Measurements from ENCODE around the gene TRIM24. TPM values are rescaled to one million over a fixed set of nuclear protein-coding genes. Genes with fewer than 3 reads are reported as not detected.

The TRIM24 gene
- polyA plus RNA-seq, 1 of the 3 experiments (the other 2 are of a cell fraction), result 5.3 TPM

DNA sequence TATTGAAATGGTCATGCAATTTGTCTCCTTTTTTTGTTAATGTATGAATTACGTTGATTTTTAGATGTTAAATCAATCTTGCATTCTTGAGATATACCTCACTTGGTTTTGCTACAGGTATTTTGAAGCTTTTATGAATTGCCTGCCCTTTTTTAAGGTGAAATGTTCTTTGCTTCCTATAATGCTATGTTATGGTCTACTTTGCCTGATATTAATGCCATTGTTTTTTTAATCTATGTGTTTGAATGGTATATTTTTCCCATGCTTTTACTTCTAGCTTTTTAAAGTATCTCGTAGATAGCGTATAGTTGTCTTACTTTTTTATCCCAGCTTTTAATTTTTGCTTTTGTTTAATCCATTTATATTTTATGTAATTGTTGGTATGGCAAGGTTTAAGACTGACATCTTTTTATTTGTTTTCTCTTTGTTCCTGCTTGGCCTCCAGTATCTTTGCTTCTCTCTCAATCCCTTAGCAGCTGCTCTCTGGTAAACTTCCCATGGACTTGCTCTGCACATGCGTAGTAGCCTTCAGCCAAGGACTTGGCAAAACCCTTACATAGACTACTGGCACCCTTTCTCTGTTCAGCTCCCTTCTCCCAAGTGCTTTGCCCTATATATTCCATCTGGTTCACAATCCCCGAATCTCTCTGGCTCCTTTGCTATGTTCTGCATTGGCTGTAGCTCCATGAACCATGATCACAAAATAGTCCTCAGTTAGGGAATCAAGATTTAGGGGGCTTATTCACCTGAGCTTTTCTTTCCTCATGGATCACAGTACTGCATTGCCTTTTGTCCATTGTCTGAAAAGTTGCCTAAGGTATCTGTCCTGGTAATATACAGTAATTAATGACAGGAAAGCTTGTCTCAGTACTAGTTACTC lies 8.4 kb downstream of the TRIM24 start:
- no peaks in the 10 kb centered on the region for H3K9me2 ChIP-seq
- peaks cover 0 to 6% of the 10 kb centered on the region in 2 experiments for H3K36me3 ChIP-seq (replicated peaks in 1 of 2; ENCODE audit: control insufficient read depth in 1 of 2, insufficient read depth in 2 of 2, low read length in 1 of 2)
- no peak overlapping the region for H3K4me2 ChIP-seq
- H3K27ac ChIP-seq (ENCODE audit: low read depth in 2 of 2, low read length in 1 of 2), result no peak overlapping the region; a peak in 1 of 4 replicates
- ChIA-PET CTCF (interaction anchor here (0.9 to 1.9 kb wide), 5 partner anchors 9 to 307 kb away, joined by 3 to 11 read pairs (median 4); no protein-coding TSS in a partner anchor), POLR2A (interaction anchor here (0.8 kb wide), 1 partner anchor 9 kb away, joined by 4 read pairs; the partner anchor contains the start of gene TRIM24)
- H3K9me3 ChIP-seq, result no peaks in the 10 kb centered on the region
- peaks cover 99% of the 10 kb centered on the region for H3K79me2 ChIP-seq (ENCODE audit: insufficient read depth)
- TF ChIP-seq, protein P1, sequence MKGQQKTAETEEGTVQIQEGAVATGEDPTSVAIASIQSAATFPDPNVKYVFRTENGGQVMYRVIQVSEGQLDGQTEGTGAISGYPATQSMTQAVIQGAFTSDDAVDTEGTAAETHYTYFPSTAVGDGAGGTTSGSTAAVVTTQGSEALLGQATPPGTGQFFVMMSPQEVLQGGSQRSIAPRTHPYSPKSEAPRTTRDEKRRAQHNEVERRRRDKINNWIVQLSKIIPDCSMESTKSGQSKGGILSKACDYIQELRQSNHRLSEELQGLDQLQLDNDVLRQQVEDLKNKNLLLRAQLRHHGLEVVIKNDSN (IDR thresholded peaks at IDR 0.05; ENCODE audit: borderline replicate concordance, low read depth), result no peak
- TF ChIP-seq RAD21 (IDR thresholded peaks at IDR 0.05; ENCODE audit: low read length) (no peak), RFX5 (IDR thresholded peaks at IDR 0.05; ENCODE audit: low read length) (no peak), GABPA (IDR thresholded peaks at IDR 0.05; ENCODE audit: low read depth) (no peak), SIN3A (IDR thresholded peaks at IDR 0.05; ENCODE audit: borderline replicate concordance, low read depth, low read length) (no peak), FOXJ3 (CRISPR knock-in tag; IDR thresholded peaks at IDR 0.05) (no peak), MEF2A (IDR thresholded peaks at IDR 0.05; ENCODE audit: borderline replicate concordance, low read depth) (no peak), EZH2phosphoT487 (IDR thresholded peaks at IDR 0.05; ENCODE audit: borderline replicate concordance, low read depth) (no peak), FOXM1 (IDR thresholded peaks at IDR 0.05; ENCODE audit: low read depth) (no peak), TEAD4 (IDR thresholded peaks at IDR 0.05; ENCODE audit: borderline replicate concordance, insufficient read depth) (no peak), NFIC (IDR thresholded peaks at IDR 0.05; ENCODE audit: borderline replicate concordance) (no peak), SMC3 (IDR thresholded peaks at IDR 0.05; ENCODE audit: low read depth, low read length) (no peak)
- TF ChIP-seq, protein P2, sequence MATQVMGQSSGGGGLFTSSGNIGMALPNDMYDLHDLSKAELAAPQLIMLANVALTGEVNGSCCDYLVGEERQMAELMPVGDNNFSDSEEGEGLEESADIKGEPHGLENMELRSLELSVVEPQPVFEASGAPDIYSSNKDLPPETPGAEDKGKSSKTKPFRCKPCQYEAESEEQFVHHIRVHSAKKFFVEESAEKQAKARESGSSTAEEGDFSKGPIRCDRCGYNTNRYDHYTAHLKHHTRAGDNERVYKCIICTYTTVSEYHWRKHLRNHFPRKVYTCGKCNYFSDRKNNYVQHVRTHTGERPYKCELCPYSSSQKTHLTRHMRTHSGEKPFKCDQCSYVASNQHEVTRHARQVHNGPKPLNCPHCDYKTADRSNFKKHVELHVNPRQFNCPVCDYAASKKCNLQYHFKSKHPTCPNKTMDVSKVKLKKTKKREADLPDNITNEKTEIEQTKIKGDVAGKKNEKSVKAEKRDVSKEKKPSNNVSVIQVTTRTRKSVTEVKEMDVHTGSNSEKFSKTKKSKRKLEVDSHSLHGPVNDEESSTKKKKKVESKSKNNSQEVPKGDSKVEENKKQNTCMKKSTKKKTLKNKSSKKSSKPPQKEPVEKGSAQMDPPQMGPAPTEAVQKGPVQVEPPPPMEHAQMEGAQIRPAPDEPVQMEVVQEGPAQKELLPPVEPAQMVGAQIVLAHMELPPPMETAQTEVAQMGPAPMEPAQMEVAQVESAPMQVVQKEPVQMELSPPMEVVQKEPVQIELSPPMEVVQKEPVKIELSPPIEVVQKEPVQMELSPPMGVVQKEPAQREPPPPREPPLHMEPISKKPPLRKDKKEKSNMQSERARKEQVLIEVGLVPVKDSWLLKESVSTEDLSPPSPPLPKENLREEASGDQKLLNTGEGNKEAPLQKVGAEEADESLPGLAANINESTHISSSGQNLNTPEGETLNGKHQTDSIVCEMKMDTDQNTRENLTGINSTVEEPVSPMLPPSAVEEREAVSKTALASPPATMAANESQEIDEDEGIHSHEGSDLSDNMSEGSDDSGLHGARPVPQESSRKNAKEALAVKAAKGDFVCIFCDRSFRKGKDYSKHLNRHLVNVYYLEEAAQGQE (IDR thresholded peaks at IDR 0.05; ENCODE audit: low read depth, low read length), result no peak
- TF ChIP-seq, protein P3, sequence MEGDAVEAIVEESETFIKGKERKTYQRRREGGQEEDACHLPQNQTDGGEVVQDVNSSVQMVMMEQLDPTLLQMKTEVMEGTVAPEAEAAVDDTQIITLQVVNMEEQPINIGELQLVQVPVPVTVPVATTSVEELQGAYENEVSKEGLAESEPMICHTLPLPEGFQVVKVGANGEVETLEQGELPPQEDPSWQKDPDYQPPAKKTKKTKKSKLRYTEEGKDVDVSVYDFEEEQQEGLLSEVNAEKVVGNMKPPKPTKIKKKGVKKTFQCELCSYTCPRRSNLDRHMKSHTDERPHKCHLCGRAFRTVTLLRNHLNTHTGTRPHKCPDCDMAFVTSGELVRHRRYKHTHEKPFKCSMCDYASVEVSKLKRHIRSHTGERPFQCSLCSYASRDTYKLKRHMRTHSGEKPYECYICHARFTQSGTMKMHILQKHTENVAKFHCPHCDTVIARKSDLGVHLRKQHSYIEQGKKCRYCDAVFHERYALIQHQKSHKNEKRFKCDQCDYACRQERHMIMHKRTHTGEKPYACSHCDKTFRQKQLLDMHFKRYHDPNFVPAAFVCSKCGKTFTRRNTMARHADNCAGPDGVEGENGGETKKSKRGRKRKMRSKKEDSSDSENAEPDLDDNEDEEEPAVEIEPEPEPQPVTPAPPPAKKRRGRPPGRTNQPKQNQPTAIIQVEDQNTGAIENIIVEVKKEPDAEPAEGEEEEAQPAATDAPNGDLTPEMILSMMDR (IDR thresholded peaks at IDR 0.05), result no peak
- TF ChIP-seq, protein P4, sequence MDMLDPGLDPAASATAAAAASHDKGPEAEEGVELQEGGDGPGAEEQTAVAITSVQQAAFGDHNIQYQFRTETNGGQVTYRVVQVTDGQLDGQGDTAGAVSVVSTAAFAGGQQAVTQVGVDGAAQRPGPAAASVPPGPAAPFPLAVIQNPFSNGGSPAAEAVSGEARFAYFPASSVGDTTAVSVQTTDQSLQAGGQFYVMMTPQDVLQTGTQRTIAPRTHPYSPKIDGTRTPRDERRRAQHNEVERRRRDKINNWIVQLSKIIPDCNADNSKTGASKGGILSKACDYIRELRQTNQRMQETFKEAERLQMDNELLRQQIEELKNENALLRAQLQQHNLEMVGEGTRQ (IDR thresholded peaks at IDR 0.05; ENCODE audit: borderline replicate concordance, low read depth, low read length), result no peak
- no peak overlapping the region for H3K4me3 ChIP-seq (ENCODE audit: low read depth in 2 of 2, low read length in 1 of 2)
- H3K27me3 ChIP-seq (ENCODE audit: insufficient read depth), result no peaks in the 10 kb centered on the region
- WGBS (ENCODE audit: low lambda C conversion rate), result 96% methylated on average over 5 of the region's 5 CpGs
- H4K20me1 ChIP-seq (ENCODE audit: insufficient read depth), result peaks cover 6% of the 10 kb centered on the region; the same call in 1 of the 2 replicates
- H3F3A ChIP-seq (replicated peaks; ENCODE audit: insufficient read depth), result peaks cover 6% of the 10 kb centered on the region
- no peak for DNase-seq
- H3K4me1 ChIP-seq (ENCODE audit: control insufficient read depth in 1 of 2, insufficient read depth in 2 of 2, low read depth in 1 of 2, low read length in 1 of 2), result peaks cover 5 to 6% of the 10 kb centered on the region in 2 experiments; a peak in 3 of 4 replicates
- H2AFZ ChIP-seq (ENCODE audit: low read depth), result no peak overlapping the region
- no peak overlapping the region for H3K9ac ChIP-seq

All from SK-N-SH (cell line).